Trophoblast cell (in vitro differentiated cells and primary cell): ENCODE data around the gene GLRB.
"Not testable (repeated sequence)": the region's sequence is repeated elsewhere in the genome, so short reads cannot be mapped to it uniquely, and the experiment has no call there.

Experiments used
- DNase-seq, 2 donors: peaks; one replicate each; pipeline ENCODE4 v3.0.0-alpha.2; 2016
- H2AFZ ChIP-seq: 2 replicates; pipeline ENCODE4 v1.6.1; 2013; ENCODE audit warnings: low read length, moderate library complexity, mild to moderate bottlenecking; ENCODE audit not compliant: insufficient read depth, poor library complexity
- H2AK5ac ChIP-seq: 2 replicates; pipeline ENCODE4 v1.6.1; 2013; ENCODE audit warnings: mild to moderate bottlenecking, low read length
- H2BK120ac ChIP-seq: 2 replicates; pipeline ENCODE4 v1.6.1; 2013; ENCODE audit warnings: low read length, mild to moderate bottlenecking, moderate library complexity; ENCODE audit not compliant: insufficient read depth, poor library complexity
- H2BK12ac ChIP-seq: 2 replicates; pipeline ENCODE4 v1.6.1; 2013; ENCODE audit warnings: mild to moderate bottlenecking, low read length, moderate library complexity
- H2BK5ac ChIP-seq: 2 replicates; pipeline ENCODE4 v1.6.1; 2013; ENCODE audit warnings: low read length, low read depth, moderate library complexity, mild to moderate bottlenecking; ENCODE audit not compliant: poor library complexity
- H3K14ac ChIP-seq: 2 replicates; pipeline ENCODE4 v1.6.1; 2013; ENCODE audit warnings: mild to moderate bottlenecking, low read length
- H3K18ac ChIP-seq: 2 replicates; pipeline ENCODE4 v1.6.1; 2013; ENCODE audit warnings: mild to moderate bottlenecking, low read length
- H3K23ac ChIP-seq: 2 replicates; pipeline ENCODE4 v1.6.1; 2013; ENCODE audit warnings: low read length
- H3K27ac ChIP-seq: 2 replicates; pipeline ENCODE4 v1.5.1; 2013; ENCODE audit warnings: low read depth, mild to moderate bottlenecking, inconsistent platforms, low read length, moderate library complexity
- H3K27me3 ChIP-seq: 2 replicates; pipeline ENCODE4 v1.6.1; 2013; ENCODE audit warnings: inconsistent platforms, mild to moderate bottlenecking, low read length, moderate library complexity; ENCODE audit not compliant: insufficient read depth
- H3K36me3 ChIP-seq, 2 experiments: 1 replicate in 1 of 2; 2 replicates in 1 of 2; pipeline ENCODE4 v1.6.1; 2013; ENCODE audit warnings: low read length in 2 of 2, mild to moderate bottlenecking in 2 of 2, moderate library complexity in 1 of 2; ENCODE audit not compliant: insufficient read depth in 2 of 2, control insufficient read depth in 1 of 2
- H3K4ac ChIP-seq: 2 replicates; pipeline ENCODE4 v1.6.1; 2013; ENCODE audit warnings: low read depth, mild to moderate bottlenecking, low read length, moderate library complexity
- H3K4me1 ChIP-seq, 2 experiments: 1 replicate in 1 of 2; 2 replicates in 1 of 2; pipeline ENCODE4 v1.6.1; 2013; ENCODE audit warnings: low read length in 2 of 2, mild to moderate bottlenecking in 2 of 2, moderate library complexity in 1 of 2; ENCODE audit not compliant: insufficient read depth in 2 of 2, control insufficient read depth in 1 of 2
- H3K4me2 ChIP-seq: 2 replicates; pipeline ENCODE4 v1.6.1; 2013; ENCODE audit warnings: inconsistent platforms, mild to moderate bottlenecking, low read length, moderate library complexity
- H3K4me3 ChIP-seq: 2 replicates; pipeline ENCODE4 v1.5.1; 2013; ENCODE audit warnings: mild to moderate bottlenecking, low read depth, low read length, inconsistent platforms
- H3K79me1 ChIP-seq: one replicate; pipeline ENCODE4 v1.6.1; 2013; ENCODE audit warnings: low read length
- H3K79me2 ChIP-seq: 2 replicates; pipeline ENCODE4 v1.6.1; 2013; ENCODE audit warnings: low read length, mild to moderate bottlenecking; ENCODE audit not compliant: control insufficient read depth, insufficient read depth, poor library complexity
- H3K9ac ChIP-seq: 2 replicates; pipeline ENCODE4 v1.6.1; 2013; ENCODE audit warnings: mild to moderate bottlenecking, low read length
- H3K9me3 ChIP-seq: 2 replicates; pipeline ENCODE4 v1.6.1; 2013; ENCODE audit warnings: low read depth, mild to moderate bottlenecking, control low read depth, inconsistent platforms, low read length; ENCODE audit not compliant: insufficient read depth
- H4K12ac ChIP-seq: 2 replicates; pipeline ENCODE4 v1.6.1; 2013; ENCODE audit warnings: low read depth, mild to moderate bottlenecking, low read length, moderate library complexity
- H4K8ac ChIP-seq: 2 replicates; pipeline ENCODE4 v1.6.1; 2013; ENCODE audit warnings: low read depth, mild to moderate bottlenecking, low read length, moderate library complexity
- H4K91ac ChIP-seq: one replicate; pipeline ENCODE4 v1.6.1; 2013; ENCODE audit warnings: low read depth, mild to moderate bottlenecking, low read length, moderate library complexity
- WGBS: extraction: QIAGEN DNeasy Blood & Tissue Kit; methylation state at CpG from one replicate; pipeline ENCODE4 v1.1.7; 2013; ENCODE audit warnings: missing lambda C conversion rate; ENCODE audit not compliant: insufficient read length, insufficient coverage; ENCODE audit errors: extremely low coverage; 5-methylcytosine and 5-hydroxymethylcytosine counted together

The GLRB gene

DNA sequence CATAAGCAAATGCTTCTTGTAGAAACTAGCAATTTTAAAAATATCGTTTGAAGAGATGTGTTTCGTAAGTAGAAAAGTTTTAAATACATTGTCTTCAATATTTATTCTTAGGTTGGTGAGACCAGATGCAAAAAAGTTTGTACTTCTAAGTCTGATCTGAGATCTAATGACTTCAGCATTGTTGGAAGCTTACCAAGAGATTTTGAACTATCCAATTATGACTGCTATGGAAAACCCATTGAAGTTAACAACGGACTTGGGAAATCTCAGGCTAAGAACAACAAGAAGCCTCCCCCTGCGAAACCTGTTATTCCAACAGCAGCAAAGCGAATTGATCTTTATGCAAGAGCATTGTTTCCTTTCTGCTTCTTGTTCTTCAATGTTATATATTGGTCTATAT lies 94.4 kb downstream of the GLRB start:
- Histone ChIP-seq H3K4me1 (no peaks in the 10 kb centered on the region), H3K27me3 (no peaks in the 10 kb centered on the region), H4K8ac (no peak overlapping the region), H3K79me1 (no peaks in the 10 kb centered on the region), H3K14ac (no peak overlapping the region), H3K18ac (no peak overlapping the region), H2BK120ac (no peak overlapping the region), H3K9me3 (no peaks in the 10 kb centered on the region), H3K79me2 (no peaks in the 10 kb centered on the region), H3K27ac (no peak overlapping the region), H2AK5ac (no peak overlapping the region), H4K91ac (no peak overlapping the region), H3K23ac (no peak overlapping the region), H3K4ac (no peak overlapping the region), H3K36me3 (no peaks in the 10 kb centered on the region), H2BK12ac (no peak overlapping the region), H4K12ac (no peak overlapping the region), H3K4me3 (no peak overlapping the region), H3K4me2 (no peak overlapping the region), H3K9ac (no peak overlapping the region), H2AFZ (no peak overlapping the region), H2BK5ac (no peak overlapping the region)
- no peak for DNase-seq
- no CpG with 5 or more reads among the region's 5 CpGs for WGBS

DNA sequence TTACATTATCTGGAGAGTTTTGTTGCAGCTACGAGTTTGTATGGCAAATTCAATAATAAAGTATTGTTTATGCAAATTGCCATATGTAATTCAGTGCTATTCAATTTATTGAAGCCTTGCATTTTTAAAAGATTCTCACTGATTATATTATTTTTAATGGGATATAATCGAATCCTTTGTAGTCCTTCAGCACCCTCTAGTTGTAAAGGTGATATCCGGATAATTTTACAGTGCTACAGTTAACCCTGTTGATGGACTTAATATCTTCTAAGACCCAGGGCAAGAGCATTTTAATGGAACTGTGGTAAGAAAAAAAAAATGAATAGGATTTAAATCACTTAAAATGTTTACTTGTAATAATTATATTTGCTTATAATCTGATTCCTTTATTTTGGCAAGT lies 96.1 kb downstream of the GLRB start:
- DNase-seq = no peak

DNA sequence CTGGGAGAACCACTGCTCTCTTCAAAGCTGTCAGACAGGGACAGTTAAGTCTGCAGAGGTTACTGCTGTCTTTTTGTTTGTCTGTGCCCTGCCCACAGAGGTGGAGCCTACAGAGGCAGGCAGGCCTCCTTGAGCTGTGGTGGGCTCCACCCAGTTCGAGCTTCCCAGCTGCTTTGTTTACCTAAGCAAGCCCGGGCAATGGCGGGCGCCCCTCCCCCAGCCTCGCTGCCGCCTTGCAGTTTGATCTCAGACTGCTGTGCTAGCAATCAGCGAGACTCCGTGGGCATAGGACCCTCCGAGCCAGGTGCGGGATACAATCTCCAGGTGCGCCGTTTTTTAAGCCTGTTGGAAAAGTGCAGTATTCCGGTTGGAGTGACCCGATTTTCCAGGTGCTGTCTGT lies 104.3 kb downstream of the GLRB start:
- not testable (repeated sequence) for H3K23ac ChIP-seq, DNase-seq, H3K4ac ChIP-seq, H3K79me2 ChIP-seq, H2BK5ac ChIP-seq, H2AK5ac ChIP-seq, H3K9me3 ChIP-seq, H4K12ac ChIP-seq, H3K14ac ChIP-seq, H2BK12ac ChIP-seq, H3K27ac ChIP-seq, H3K79me1 ChIP-seq, H3K9ac ChIP-seq, H2AFZ ChIP-seq, H3K4me3 ChIP-seq, H2BK120ac ChIP-seq, H3K4me1 ChIP-seq, H4K8ac ChIP-seq, H3K4me2 ChIP-seq, H3K27me3 ChIP-seq, H4K91ac ChIP-seq, H3K18ac ChIP-seq, H3K36me3 ChIP-seq
- WGBS = no CpG with 5 or more reads among the region's 14 CpGs

More for the DNA sequence above, 96.1 kb downstream of the GLRB start:
- Histone ChIP-seq H4K12ac (no peak overlapping the region), H3K23ac (no peak overlapping the region), H2AK5ac (no peak overlapping the region), H3K79me1 (no peaks in the 10 kb centered on the region), H3K27me3 (no peaks in the 10 kb centered on the region), H4K8ac (no peak overlapping the region), H2AFZ (no peak overlapping the region), H2BK12ac (no peak overlapping the region), H3K4me1 (no peaks in the 10 kb centered on the region), H3K4ac (no peak overlapping the region), H3K36me3 (no peaks in the 10 kb centered on the region), H2BK5ac (no peak overlapping the region), H3K14ac (no peak overlapping the region), H4K91ac (no peak overlapping the region), H3K4me2 (no peak overlapping the region), H3K18ac (no peak overlapping the region), H3K9ac (no peak overlapping the region), H3K4me3 (no peak overlapping the region), H2BK120ac (no peak overlapping the region), H3K27ac (no peak overlapping the region), H3K79me2 (no peaks in the 10 kb centered on the region), H3K9me3 (no peaks in the 10 kb centered on the region)
- no CpG with 5 or more reads among the region's 3 CpGs for WGBS

DNA sequence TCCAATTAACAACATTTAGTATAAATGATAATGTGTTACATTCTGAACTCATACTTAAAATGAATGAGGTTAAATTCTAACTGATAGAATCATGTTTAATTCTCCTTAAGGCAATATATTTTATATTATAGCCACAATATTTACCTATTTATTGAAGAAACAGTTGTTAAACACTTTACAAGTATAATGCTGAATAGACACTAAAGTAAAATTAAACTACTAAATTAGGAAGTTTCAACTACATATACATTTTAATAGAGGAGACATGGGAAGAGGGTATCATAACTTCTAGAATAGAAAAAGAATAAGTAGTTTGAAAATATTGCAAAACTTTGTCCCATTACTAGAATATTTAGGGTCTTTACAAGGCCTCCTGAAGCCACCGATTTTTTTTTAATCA lies 108.3 kb downstream of the GLRB start:
- Histone ChIP-seq H2AK5ac (no peak overlapping the region), H2BK12ac (no peak overlapping the region), H2BK5ac (no peak overlapping the region), H3K4me2 (no peak overlapping the region), H3K18ac (no peak overlapping the region), H3K4me1 (no peaks in the 10 kb centered on the region), H3K27ac (no peak overlapping the region), H3K4ac (no peak overlapping the region), H3K79me1 (no peaks in the 10 kb centered on the region), H3K9ac (no peak overlapping the region), H4K12ac (no peak overlapping the region), H2AFZ (no peak overlapping the region), H3K79me2 (no peaks in the 10 kb centered on the region), H3K23ac (no peak overlapping the region), H3K14ac (no peak overlapping the region), H3K36me3 (no peaks in the 10 kb centered on the region), H4K91ac (no peak overlapping the region), H3K27me3 (no peaks in the 10 kb centered on the region), H3K4me3 (no peak overlapping the region), H4K8ac (no peak overlapping the region), H2BK120ac (no peak overlapping the region), H3K9me3 (no peaks in the 10 kb centered on the region)
- no peak for DNase-seq
- no CpG with 5 or more reads among the region's 1 CpG for WGBS

DNA sequence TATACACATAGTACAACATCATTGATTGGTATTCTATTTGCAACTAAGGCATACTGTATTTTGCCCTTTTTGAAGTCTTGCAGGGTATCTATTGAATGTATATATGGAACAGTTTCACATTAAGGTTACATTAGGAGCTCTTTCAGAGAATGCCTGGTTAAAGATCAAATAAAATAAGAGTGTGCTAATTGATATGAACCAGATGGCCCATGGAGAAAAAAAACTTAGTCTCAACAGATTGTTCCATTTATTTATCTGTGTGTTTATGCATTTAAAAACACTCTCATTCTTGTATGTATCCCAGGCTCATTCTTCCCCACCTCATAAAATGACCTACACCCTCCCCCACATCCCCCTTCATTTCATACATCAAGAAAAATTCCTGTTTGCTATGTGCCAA lies 109.4 kb downstream of the GLRB start:
- Histone ChIP-seq H3K9me3 (no peaks in the 10 kb centered on the region), H2AFZ (no peak overlapping the region), H3K9ac (no peak overlapping the region), H3K18ac (no peak overlapping the region), H3K14ac (no peak overlapping the region), H3K36me3 (no peaks in the 10 kb centered on the region), H4K91ac (no peak overlapping the region), H2BK12ac (no peak overlapping the region), H3K27ac (no peak overlapping the region), H3K4me2 (no peak overlapping the region), H2BK5ac (no peak overlapping the region), H3K4me1 (no peaks in the 10 kb centered on the region), H3K79me1 (no peaks in the 10 kb centered on the region), H3K4ac (no peak overlapping the region), H2BK120ac (no peak overlapping the region), H3K4me3 (no peak overlapping the region), H3K23ac (no peak overlapping the region), H2AK5ac (no peak overlapping the region), H3K27me3 (no peaks in the 10 kb centered on the region), H3K79me2 (no peaks in the 10 kb centered on the region), H4K12ac (no peak overlapping the region), H4K8ac (no peak overlapping the region)
- DNase-seq = no peak
